ENCODE data around the gene EML4.
"Not testable (repeated sequence)": the region's sequence is repeated elsewhere in the genome, so short reads cannot be mapped to it uniquely, and the experiment has no call there.

The EML4 gene

DNA sequence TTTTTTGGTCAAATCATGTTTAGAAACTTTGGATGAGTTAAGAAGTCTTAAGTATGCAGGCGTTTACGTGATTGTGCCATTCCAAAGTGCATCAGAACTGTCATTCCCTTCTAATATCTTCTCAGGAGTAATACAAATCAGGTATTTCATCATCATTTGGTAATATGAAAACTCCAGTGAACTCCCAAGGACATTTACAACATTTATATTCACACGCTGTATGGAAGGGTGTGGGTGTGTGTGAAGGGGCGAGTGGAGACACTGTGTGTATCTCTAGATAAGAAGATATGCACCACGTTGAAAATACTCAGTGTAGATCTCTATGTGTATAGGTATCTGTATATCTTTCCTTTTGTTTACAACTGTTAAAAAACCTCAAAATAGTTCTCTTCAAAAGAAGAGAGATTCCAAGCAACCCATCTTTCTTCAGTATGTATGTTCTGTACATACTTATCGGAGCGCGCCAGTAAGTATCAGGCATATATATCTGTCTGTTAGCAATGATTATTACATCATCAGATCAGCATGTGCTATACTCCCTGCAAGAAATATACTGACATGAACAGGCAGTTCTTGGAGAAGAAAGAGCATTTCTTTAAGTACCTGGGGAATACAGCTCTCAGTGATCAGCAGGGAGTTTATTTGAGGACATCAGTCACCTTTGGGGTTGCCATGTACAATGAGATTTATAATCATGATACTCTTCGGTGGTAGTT lies 162.6 kb downstream of the EML4 start:
- TF ChIP-seq CTCF (IDR thresholded peaks at IDR 0.05) = no peak
- Mint-ChIP-seq H3K27ac (peak overlapping the region; percentile 18), H3K4me1 (peaks cover 14% of the 10 kb centered on the region), H3K36me3 (ENCODE audit: low read depth) (peaks cover 65% of the 10 kb centered on the region), H3K4me3 (no peak overlapping the region), H3K27me3 (ENCODE audit: low read depth, poor library complexity) (no peaks in the 10 kb centered on the region), H3K9me3 (no peaks in the 10 kb centered on the region)
- no peak for DNase-seq

DNA sequence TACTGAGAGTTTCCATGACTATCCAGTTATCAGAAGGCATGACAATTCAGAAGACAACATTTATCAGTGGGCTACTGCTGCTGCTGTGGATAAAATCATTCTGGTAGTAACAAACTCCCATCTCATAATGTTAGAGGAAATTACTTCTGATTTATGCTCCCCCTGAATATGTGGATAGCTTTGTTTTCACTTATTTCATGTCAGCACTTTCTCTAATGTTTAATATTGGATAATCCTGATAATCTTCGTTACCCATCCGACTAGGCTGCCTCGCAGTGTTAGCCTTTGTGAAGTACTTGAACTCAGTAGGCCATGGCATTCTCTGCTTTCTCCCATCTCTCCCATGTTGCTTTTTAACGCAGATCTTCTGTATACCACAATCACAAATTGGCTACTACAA lies 163.4 kb downstream of the EML4 start:
- H3K4me3 Mint-ChIP-seq = no peak overlapping the region
- H3K27me3 Mint-ChIP-seq (ENCODE audit: low read depth, poor library complexity) = no peaks in the 10 kb centered on the region
- H3K4me1 Mint-ChIP-seq = peaks cover 14% of the 10 kb centered on the region
- no peak for DNase-seq
- peaks cover 65% of the 10 kb centered on the region for H3K36me3 Mint-ChIP-seq (ENCODE audit: low read depth)
- peak overlapping the region; percentile 68 for H3K27ac Mint-ChIP-seq
- no peaks in the 10 kb centered on the region for H3K9me3 Mint-ChIP-seq
- no peak for TF ChIP-seq CTCF (IDR thresholded peaks at IDR 0.05)

GRCh38 chr2:42333579-42333978 lies 164.4 kb downstream of the EML4 start:
- no peak for TF ChIP-seq CTCF (IDR thresholded peaks at IDR 0.05)
- Mint-ChIP-seq H3K9me3 (no peaks in the 10 kb centered on the region), H3K27ac (no peak overlapping the region), H3K4me3 (no peak overlapping the region), H3K27me3 (ENCODE audit: low read depth, poor library complexity) (peaks cover under 1% of the 10 kb centered on the region), H3K36me3 (ENCODE audit: low read depth) (peaks cover 74% of the 10 kb centered on the region), H3K4me1 (peaks cover 19% of the 10 kb centered on the region)
- no peak for DNase-seq

- Mint-ChIP-seq H3K27me3 (ENCODE audit: low read depth, poor library complexity) (peaks cover 3% of the 10 kb centered on the region), H3K4me1 (peaks cover 23% of the 10 kb centered on the region), H3K9me3 (no peaks in the 10 kb centered on the region), H3K4me3 (no peak overlapping the region), H3K27ac (no peak overlapping the region), H3K36me3 (ENCODE audit: low read depth) (peaks cover 78% of the 10 kb centered on the region)
- TF ChIP-seq CTCF (IDR thresholded peaks at IDR 0.05) = no peak
- DNase-seq = no peak
These were observed 165.1 kb downstream of the EML4 start for GRCh38 chr2:42334220-42334619.

DNA sequence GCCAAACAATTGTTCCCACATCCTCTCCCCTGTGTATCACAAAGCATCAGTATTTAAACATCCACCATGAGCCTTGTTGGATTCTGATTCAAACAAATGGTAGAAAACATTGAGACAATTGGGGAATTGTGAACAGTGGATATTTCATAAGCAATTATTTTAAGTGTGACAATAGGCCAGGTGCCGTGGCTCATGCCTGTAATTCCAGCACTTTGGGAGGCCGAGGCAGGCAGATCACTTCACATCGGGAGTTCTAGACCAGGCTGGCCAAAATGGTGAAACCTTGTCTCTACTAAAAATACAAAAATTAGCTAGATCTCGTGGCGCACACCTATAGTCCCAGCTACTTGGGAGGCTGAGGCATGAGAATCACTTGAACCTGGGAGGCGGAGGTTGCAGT lies 165.7 kb downstream of the EML4 start:
- not testable (repeated sequence) for DNase-seq; H3K9me3 Mint-ChIP-seq; H3K27me3 Mint-ChIP-seq (ENCODE audit: low read depth, poor library complexity); H3K4me3 Mint-ChIP-seq; H3K27ac Mint-ChIP-seq
- Mint-ChIP-seq H3K4me1 (peaks cover 25% of the 10 kb centered on the region), H3K36me3 (ENCODE audit: low read depth) (peaks cover 79% of the 10 kb centered on the region)

GRCh38 chr2:42335514-42336104 lies 166.5 kb downstream of the EML4 start:
- Mint-ChIP-seq H3K27me3 (ENCODE audit: low read depth, poor library complexity) (peaks cover 3% of the 10 kb centered on the region), H3K9me3 (no peaks in the 10 kb centered on the region), H3K4me1 (peaks cover 32% of the 10 kb centered on the region), H3K4me3 (no peak overlapping the region), H3K27ac (peak overlapping the region; percentile 26), H3K36me3 (ENCODE audit: low read depth) (peaks cover 85% of the 10 kb centered on the region)
- DNase-seq = no peak
- no peak for TF ChIP-seq CTCF (IDR thresholded peaks at IDR 0.05)
